Transverse colon (tissue), 3 donors: ENCODE data around the gene TCF7.

Experiments used
- CTCF ChIP-seq, 5 experiments: fragments of 200-600 bp in 3 of 5; fragments of 450-650 bp in 2 of 5; sonication (generic) in 3 of 5; IDR thresholded peaks; 1 replicate in 2 of 5; 2 replicates in 3 of 5; pipeline ENCODE4 v1.5.1; 2016 to 2017; ENCODE audit warnings: antibody characterized with exemption in 5 of 5, inconsistent platforms in 3 of 5, mild to moderate bottlenecking in 2 of 5, moderate library complexity in 1 of 5
- EP300 ChIP-seq: sonication (generic); formaldehyde crosslinking; IDR thresholded peaks from one replicate; pipeline ENCODE4 v1.6.1; 2017; ENCODE audit warnings: antibody characterized with exemption, low read depth

- no peak for TF ChIP-seq CTCF (IDR thresholded peaks at IDR 0.05)
- no peak for TF ChIP-seq EP300
These were observed 6.7 kb upstream of the TCF7 start for GRCh38 chr5:134107779-134108178.
